GM04503 (cell line): ENCODE results near the gene WDR70.
"Not testable (repeated sequence)": the region's sequence is repeated elsewhere in the genome, so short reads cannot be mapped to it uniquely, and the experiment has no call there.

Experiments used
- DNase-seq: peaks from one replicate; pipeline ENCODE4 v3.0.0-alpha.2; 2012; ENCODE audit warnings: low read depth

The WDR70 gene

GRCh38 chr5:37517686-37518085, 138.6 kb downstream of the WDR70 start:
- DNase-seq: no peak

DNA sequence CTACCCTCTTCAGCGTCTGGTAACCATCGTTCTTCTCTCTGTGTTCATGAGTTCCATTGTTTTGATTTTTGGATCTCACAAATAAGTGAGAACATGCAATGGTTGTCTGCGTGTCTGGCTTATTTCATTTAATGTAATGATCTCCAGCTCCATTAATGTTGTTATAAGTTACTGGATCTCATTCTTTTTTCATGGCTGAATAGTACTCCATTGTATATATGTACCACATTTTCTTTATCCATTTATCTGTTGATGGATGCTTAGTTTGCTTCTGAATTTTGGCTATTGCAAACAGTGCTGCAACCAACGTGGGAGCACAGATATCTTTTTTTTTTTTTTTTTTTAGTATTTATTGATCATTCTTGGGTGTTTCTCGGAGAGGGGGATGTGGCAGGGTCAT, 139.2 kb downstream of the WDR70 start:
- DNase-seq: not testable (repeated sequence)

DNA sequence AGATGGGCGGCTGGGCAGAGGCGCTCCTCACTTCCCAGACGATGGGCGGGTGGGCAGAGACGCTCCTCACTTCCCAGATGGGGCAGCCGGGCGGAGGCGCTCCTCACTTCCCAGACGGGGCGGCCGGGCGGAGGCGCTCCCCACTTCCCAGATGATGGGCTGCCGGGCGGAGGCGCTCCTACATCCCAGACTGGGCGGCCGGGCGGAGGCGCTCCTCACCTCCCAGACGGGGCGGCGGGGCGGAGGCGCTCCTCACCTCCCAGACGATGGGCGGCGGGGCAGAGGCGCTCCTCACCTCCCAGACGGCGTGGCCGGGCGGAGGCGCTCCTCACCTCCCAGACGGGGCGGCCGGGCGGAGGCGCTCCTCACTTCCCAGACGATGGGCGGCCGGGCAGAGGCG, 140.2 kb downstream of the WDR70 start:
- no peak for DNase-seq

- no peak for DNase-seq
Measured at GRCh38 chr5:37519807-37520206, 140.7 kb downstream of the WDR70 start.

DNA sequence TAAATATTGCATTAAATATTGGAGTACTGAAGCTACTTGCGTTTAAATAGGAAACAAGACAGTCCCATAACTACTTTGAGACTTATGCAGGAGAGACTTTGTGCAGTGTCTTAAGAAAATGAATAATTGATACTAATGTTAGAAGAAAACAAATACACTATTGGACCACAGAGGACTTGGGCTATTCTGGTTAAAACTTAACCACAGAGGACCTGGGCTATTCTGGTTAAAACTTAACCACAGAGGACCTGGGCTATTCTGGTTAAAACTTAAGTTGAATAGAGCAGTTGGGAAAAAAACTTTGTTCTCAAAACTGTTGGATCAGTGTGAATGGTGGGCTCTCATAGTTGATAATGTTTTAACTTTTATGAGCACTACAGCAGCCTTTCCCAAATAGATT, 141.7 kb downstream of the WDR70 start:
- DNase-seq: no peak

GRCh38 chr5:37532976-37533740, 154.0 kb downstream of the WDR70 start:
- DNase-seq: no peak

- no peak for DNase-seq
Measured at GRCh38 chr5:37533851-37534250, 154.7 kb downstream of the WDR70 start.

- no peak for DNase-seq
Measured at GRCh38 chr5:37539459-37539858, 160.3 kb downstream of the WDR70 start.

GRCh38 chr5:37543216-37543615, 164.1 kb downstream of the WDR70 start:
- no peak for DNase-seq

DNA sequence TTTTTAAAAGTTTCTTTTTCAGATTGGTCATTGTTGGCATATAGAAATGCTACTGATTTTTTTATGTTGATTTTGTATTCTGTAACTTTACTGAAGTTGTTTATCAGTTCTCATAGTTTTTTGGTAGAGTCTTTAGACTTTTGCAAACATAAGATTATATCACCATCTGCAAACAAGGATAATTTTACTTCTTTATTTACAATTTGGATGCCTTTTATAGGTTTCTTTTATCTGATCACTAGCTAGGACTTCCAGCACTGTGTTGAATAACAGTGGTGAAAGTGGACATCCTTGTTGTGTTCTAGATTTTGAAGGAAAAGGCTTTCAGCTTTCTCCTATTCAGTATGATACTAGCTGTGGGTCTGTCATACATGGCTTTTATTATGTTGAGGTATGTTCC, 170.3 kb downstream of the WDR70 start:
- no peak for DNase-seq

- no peak for DNase-seq
Measured at GRCh38 chr5:37552161-37552560, 173.0 kb downstream of the WDR70 start.

DNA sequence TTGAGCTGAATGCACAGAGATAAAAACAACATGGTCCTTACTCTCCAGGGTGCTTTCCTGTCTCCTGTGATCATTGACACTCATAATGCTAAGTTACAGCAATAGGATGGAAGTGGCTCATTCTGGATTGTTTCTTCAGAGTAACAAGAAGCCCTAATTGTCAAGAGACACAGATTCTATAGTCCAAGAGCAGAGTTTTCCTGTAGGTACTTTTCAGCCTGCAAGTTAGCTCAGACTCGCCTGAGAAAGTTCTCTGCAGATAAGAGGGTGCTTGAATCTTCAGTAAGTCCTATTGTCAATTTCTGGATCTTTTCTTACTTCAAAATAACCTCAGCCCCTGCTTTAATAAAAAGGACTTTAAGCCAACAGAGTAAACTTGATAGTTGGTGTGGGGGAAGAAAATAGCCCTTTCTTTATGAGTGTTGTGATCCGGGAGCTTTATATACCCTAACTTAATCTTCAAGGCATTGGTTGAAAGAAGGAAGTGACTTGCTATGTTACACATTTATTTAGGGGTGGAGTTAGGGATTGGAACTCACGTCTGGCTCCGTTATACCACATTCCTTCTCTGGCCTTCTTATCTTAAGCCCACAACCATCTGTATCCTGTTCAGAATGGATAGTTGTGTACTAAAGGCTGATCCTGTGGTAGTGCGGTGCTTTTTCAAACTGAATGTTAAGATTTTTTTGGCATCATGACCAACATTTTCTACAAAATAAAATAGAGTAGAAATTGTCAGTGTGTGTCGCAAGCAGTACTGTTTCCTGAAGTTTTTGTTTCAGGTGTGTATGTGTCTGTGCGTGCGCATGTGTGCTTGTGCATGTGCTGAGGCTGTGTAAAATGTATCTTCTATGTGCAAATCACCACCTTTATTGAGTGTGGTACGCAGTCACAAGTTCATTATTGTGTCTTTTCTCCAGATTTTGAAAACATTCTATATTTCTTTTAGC, 173.9 kb downstream of the WDR70 start:
- DNase-seq: no peak

DNA sequence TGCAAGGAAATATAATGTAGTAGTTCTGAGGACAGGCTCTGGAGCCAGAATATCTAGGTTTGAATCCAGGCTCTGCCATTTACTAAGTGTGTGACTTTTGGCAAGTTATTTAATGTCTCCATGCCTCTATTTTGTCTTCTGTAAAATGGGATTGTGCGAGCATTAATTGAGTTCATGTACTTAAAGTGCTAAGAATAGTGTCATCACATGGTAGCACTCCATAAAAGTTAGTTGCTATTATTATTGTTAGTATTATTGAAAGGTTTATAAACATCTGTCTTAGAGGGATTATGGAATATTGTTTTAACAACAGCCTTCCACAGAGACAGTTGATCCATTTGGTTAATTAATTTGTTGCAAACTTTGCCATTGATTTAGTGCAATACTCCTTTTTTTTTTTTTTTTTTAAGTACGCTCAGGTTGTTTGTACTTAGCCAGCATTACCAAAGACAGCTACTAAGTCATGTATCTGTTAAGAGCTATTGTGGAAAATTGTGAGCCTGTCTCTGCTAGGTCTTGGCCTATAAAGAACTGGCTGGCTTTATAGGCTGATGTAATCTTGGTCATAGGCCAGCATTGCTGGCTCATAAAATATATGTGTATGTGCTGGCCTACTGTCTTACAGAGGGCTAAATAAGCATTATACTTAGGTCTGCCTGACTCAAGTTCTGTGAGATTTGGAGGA, 174.7 kb downstream of the WDR70 start:
- DNase-seq: no peak

GRCh38 chr5:37554405-37554739, 175.3 kb downstream of the WDR70 start:
- DNase-seq: no peak

GRCh38 chr5:37554938-37555337, 175.8 kb downstream of the WDR70 start:
- DNase-seq: no peak

DNA sequence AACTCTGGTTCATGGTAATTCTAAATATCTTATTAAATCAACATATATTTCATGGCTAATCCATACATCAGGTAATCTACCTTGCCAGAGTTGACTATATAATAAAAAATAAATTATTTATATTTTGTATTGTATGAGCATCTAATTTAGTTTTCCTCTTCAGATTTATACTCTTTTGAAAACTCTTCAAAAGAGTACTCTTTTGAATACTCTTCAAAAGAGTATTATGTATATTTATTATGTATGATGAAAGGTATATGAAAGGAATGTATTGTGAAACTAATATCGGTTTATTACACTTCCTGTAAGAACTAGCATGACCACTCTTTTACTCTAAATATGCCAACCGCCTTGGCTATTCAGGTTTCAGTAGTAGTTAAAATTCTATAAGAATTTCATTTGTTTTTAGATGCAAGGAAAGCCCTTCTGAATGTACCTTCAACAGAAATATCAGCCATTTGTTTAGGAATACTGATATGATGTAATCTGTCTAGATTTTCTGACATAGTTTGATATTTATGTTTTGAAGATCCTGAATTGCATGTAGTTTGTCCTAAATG, 178.7 kb downstream of the WDR70 start:
- DNase-seq: no peak

- DNase-seq: no peak
Measured at GRCh38 chr5:37565062-37565670, 186.0 kb downstream of the WDR70 start.

- no peak for DNase-seq
Measured at GRCh38 chr5:37567566-37567965, 188.4 kb downstream of the WDR70 start.

DNA sequence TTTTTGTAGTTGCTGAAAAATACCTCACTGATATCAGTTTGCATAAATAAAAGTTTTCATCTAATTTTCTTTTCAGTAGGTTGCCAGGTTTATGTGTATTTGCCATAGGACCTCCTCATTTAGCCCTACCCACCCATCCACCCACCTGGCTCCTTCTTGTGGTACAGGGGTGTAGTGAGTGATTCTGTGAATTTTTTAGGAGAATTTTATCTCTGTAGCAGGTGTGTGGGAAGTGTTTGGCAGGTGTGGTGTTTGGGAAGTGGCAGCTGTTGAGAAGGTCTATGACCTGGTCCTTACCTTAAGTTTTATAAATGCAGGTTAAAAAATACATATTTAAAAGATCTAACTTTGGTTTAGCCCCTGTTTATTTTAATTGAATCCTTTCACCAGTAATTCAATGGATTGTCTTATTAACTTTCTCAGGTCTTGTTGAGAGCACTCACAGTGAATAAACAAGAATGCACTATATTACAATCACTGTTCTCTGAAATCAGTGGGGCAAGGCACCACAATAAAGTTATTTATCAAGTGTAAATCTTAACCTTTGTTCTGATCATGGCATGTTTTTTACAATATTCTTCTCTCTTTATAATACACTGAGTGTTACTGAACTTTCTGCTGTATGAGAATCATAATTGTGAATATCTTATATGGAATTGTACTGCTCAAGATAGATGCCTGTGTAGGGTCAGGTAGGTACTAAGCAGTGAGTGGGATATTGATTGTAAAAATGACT, 189.1 kb downstream of the WDR70 start:
- no peak for DNase-seq

DNA sequence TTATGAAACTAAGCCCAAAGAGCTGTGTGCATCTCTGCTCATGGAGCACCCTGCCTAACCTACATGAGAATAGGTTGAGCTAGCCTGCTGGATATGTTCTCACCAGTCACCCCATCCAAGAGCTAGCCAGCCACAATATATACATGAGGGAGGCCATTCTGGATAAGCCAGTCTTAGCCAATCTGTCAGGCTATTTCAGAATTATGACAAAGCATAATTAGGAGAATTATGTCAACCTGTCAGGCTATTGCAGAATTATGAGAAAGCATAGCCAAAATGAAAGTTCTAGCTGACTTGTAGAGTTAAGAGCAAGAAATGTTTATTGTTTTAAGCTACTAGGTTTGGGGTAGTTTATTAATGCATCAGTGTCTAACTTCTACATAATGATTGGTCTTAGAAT, 189.8 kb downstream of the WDR70 start:
- no peak for DNase-seq

- DNase-seq: no peak
Measured at GRCh38 chr5:37569466-37569865, 190.3 kb downstream of the WDR70 start.
